Measurements from ENCODE around the gene MASTL. TPM values are rescaled to one million over a fixed set of nuclear protein-coding genes. Genes with fewer than 3 reads are reported as not detected.

The MASTL gene
- total and polyA plus RNA-seq, 4 donors = 1.4 to 9.4 (median 3.2) TPM

DNA sequence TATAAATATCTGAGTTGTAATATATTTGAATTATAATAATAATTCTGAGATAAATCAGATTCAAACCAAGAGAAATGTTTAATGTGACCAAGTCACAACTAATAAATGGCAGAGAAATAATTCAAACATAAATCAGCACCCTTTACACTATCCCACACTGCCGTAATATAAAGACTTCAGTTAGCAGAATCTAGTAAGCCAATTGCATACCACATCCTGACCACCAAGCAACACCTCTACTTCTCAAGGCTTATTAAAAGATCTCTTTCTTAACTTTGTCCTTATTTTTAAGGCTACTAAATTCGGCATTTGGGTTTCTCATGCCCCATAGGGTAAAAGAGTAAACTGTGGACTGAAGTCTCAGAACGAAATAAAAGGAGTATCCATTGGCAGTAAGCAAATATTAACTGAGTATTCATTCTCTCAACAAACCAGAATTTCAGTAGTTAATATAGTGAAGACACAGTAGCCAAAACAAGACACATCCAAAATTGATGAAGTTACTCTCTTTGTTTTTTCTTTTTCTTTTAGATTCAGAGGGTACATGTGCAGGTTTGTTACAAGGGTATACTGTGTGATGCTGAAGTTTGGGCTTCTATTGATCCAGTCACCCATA, 70.6 kb downstream of the MASTL start:
- 46% methylated on average over 3 of the region's 3 CpGs for WGBS

DNA sequence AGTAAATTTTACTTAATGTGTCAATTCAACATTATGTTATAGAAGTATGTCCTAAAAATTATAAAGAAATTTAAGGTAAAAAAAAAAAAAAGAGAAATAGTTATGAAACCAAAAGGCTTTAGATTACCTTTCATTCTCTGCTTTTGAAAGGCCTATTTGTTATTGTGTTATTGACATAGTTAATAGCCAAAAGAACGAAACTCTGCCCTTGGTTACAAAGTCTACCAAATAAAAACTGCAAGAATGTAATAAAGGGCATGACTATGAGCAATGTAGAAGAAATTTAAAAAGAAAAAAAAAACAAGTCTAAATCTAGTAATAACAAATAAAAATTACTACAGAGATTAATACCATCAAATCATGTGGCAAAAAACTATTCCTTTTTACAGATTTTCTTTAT, 74.9 kb downstream of the MASTL start:
- H3K9me3 ChIP-seq (ENCODE audit: control insufficient read depth in 4 of 4, low read length in 3 of 4) = no peaks in the 10 kb centered on the region
- H3K27ac ChIP-seq (ENCODE audit: low read depth in 1 of 2, low read length in 2 of 2) = peak overlapping the region in 1 of 2 donors; percentile 46
- H3K36me3 ChIP-seq (ENCODE audit: control insufficient read depth in 4 of 4, insufficient read depth in 3 of 4, low read depth in 1 of 4, low read length in 3 of 4) = peaks cover 3 to 7% (median 5%) of the 10 kb centered on the region in 4 donors
- no peak for DNase-seq (ENCODE audit: low spot score)
- peaks cover 0 to 14% (median 10%) of the 10 kb centered on the region in 4 donors for H3K4me1 ChIP-seq (ENCODE audit: control insufficient read depth in 4 of 4, insufficient read depth in 4 of 4, low read length in 3 of 4)
- 30% methylated on average over 1 of the region's 1 CpG for WGBS
- no peaks in the 10 kb centered on the region for H3K27me3 ChIP-seq (ENCODE audit: control insufficient read depth in 4 of 4, insufficient read depth in 4 of 4, low read length in 3 of 4)
- H3K4me3 ChIP-seq (ENCODE audit: low read depth in 1 of 3, low read length in 3 of 3) = no peak overlapping the region
- peak overlapping the region in 1 of 2 donors; percentile 66 for H3K9ac ChIP-seq (ENCODE audit: low read depth in 1 of 2, low read length in 2 of 2)
- TF ChIP-seq, protein P1, sequence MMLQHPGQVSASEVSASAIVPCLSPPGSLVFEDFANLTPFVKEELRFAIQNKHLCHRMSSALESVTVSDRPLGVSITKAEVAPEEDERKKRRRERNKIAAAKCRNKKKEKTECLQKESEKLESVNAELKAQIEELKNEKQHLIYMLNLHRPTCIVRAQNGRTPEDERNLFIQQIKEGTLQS (IDR thresholded peaks at IDR 0.05) = peak; percentile 19
- TF ChIP-seq EGR1 (IDR thresholded peaks at IDR 0.05; ENCODE audit: low read depth in 2 of 2) (no peak), FOXA2 (IDR thresholded peaks at IDR 0.05) (peak; percentile 95), HNF4G (IDR thresholded peaks at IDR 0.05) (peak; percentile 94), JUND (IDR thresholded peaks at IDR 0.05) (peak in 1 of 2 donors; percentile 75), TAF1 (conservative IDR thresholded peaks at IDR 0.05) (no peak), RAD21 (IDR thresholded peaks at IDR 0.05) (peak in 1 of 2 donors; percentile 20), SP1 (IDR thresholded peaks at IDR 0.05) (peak; percentile 92), RXRA (IDR thresholded peaks at IDR 0.05) (peak; percentile 57 to 69)
- TF ChIP-seq, protein P2, sequence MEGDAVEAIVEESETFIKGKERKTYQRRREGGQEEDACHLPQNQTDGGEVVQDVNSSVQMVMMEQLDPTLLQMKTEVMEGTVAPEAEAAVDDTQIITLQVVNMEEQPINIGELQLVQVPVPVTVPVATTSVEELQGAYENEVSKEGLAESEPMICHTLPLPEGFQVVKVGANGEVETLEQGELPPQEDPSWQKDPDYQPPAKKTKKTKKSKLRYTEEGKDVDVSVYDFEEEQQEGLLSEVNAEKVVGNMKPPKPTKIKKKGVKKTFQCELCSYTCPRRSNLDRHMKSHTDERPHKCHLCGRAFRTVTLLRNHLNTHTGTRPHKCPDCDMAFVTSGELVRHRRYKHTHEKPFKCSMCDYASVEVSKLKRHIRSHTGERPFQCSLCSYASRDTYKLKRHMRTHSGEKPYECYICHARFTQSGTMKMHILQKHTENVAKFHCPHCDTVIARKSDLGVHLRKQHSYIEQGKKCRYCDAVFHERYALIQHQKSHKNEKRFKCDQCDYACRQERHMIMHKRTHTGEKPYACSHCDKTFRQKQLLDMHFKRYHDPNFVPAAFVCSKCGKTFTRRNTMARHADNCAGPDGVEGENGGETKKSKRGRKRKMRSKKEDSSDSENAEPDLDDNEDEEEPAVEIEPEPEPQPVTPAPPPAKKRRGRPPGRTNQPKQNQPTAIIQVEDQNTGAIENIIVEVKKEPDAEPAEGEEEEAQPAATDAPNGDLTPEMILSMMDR (IDR thresholded peaks at IDR 0.05; ENCODE audit: low read depth, low read length, missing input control) = no peak
- TF ChIP-seq, protein P3, sequence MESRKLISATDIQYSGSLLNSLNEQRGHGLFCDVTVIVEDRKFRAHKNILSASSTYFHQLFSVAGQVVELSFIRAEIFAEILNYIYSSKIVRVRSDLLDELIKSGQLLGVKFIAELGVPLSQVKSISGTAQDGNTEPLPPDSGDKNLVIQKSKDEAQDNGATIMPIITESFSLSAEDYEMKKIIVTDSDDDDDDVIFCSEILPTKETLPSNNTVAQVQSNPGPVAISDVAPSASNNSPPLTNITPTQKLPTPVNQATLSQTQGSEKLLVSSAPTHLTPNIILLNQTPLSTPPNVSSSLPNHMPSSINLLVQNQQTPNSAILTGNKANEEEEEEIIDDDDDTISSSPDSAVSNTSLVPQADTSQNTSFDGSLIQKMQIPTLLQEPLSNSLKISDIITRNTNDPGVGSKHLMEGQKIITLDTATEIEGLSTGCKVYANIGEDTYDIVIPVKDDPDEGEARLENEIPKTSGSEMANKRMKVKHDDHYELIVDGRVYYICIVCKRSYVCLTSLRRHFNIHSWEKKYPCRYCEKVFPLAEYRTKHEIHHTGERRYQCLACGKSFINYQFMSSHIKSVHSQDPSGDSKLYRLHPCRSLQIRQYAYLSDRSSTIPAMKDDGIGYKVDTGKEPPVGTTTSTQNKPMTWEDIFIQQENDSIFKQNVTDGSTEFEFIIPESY (IDR thresholded peaks at IDR 0.05) = peak; percentile 40
- TF ChIP-seq, protein P4, sequence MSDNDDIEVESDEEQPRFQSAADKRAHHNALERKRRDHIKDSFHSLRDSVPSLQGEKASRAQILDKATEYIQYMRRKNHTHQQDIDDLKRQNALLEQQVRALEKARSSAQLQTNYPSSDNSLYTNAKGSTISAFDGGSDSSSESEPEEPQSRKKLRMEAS (IDR thresholded peaks at IDR 0.05) = peak; percentile 52

More for the DNA sequence above, 70.6 kb downstream of the MASTL start:
- Histone ChIP-seq H3K36me3 (ENCODE audit: control insufficient read depth in 4 of 4, insufficient read depth in 3 of 4, low read depth in 1 of 4, low read length in 3 of 4) (peaks cover 3 to 25% (median 11%) of the 10 kb centered on the region in 4 donors), H3K27ac (ENCODE audit: low read depth in 1 of 2, low read length in 2 of 2) (no peak overlapping the region), H3K4me3 (ENCODE audit: low read depth in 1 of 3, low read length in 3 of 3) (no peak overlapping the region), H3K9me3 (ENCODE audit: control insufficient read depth in 4 of 4, low read length in 3 of 4) (no peaks in the 10 kb centered on the region), H3K9ac (ENCODE audit: low read depth in 1 of 2, low read length in 2 of 2) (no peak overlapping the region), H3K4me1 (ENCODE audit: control insufficient read depth in 4 of 4, insufficient read depth in 4 of 4, low read length in 3 of 4) (peaks cover 0 to 7% (median 3%) of the 10 kb centered on the region in 4 donors), H3K27me3 (ENCODE audit: control insufficient read depth in 4 of 4, insufficient read depth in 4 of 4, low read length in 3 of 4) (no peaks in the 10 kb centered on the region)
- TF ChIP-seq, protein P4 (IDR thresholded peaks at IDR 0.05) = no peak
- TF ChIP-seq HNF4A (conservative IDR thresholded peaks at IDR 0.05) = no peak
- TF ChIP-seq, protein P2 (IDR thresholded peaks at IDR 0.05; ENCODE audit: low read depth, low read length, missing input control) = no peak
- TF ChIP-seq, protein P5, sequence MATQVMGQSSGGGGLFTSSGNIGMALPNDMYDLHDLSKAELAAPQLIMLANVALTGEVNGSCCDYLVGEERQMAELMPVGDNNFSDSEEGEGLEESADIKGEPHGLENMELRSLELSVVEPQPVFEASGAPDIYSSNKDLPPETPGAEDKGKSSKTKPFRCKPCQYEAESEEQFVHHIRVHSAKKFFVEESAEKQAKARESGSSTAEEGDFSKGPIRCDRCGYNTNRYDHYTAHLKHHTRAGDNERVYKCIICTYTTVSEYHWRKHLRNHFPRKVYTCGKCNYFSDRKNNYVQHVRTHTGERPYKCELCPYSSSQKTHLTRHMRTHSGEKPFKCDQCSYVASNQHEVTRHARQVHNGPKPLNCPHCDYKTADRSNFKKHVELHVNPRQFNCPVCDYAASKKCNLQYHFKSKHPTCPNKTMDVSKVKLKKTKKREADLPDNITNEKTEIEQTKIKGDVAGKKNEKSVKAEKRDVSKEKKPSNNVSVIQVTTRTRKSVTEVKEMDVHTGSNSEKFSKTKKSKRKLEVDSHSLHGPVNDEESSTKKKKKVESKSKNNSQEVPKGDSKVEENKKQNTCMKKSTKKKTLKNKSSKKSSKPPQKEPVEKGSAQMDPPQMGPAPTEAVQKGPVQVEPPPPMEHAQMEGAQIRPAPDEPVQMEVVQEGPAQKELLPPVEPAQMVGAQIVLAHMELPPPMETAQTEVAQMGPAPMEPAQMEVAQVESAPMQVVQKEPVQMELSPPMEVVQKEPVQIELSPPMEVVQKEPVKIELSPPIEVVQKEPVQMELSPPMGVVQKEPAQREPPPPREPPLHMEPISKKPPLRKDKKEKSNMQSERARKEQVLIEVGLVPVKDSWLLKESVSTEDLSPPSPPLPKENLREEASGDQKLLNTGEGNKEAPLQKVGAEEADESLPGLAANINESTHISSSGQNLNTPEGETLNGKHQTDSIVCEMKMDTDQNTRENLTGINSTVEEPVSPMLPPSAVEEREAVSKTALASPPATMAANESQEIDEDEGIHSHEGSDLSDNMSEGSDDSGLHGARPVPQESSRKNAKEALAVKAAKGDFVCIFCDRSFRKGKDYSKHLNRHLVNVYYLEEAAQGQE (IDR thresholded peaks at IDR 0.05) = no peak
- DNase-seq (ENCODE audit: low spot score) = no peak
